PC-9 (cell line): ENCODE data around the gene PROSER2. TPM values are rescaled to one million over a fixed set of nuclear protein-coding genes. Genes with fewer than 3 reads are reported as not detected.

Experiments used
- BruUV-seq: library from RNA; stranded (reverse); fragments of 400-500 nt; replicated peaks from 2 replicates; lab custom pipeline; 2021; lab: Mats Ljungman, UMichigan
- CTCF ChIA-PET: fragments of 300-600 bp; sonication (Branson Sonifier 250); formaldehyde crosslinking; loops from one replicate; lab custom pipeline; 2022; ENCODE audit warnings: antibody characterized with exemption; lab: Charles Lee
- POLR2A ChIA-PET: fragments of 300-600 bp; sonication (Branson Sonifier 250); formaldehyde crosslinking; loops from one replicate; lab custom pipeline; 2022; ENCODE audit warnings: antibody characterized with exemption; ENCODE audit not compliant: unreplicated experiment; lab: Charles Lee
- DNase-seq, 2 experiments: peaks; one replicate each; pipeline versions ENCODE4 v3.0.0 to v3.0.0-alpha.2; 2015 to 2022; ENCODE audit warnings: mixed read lengths in 1 of 2
- H2AFZ ChIP-seq: fragments of 200-600 bp; sonication (generic); 2 replicates; pipeline ENCODE4 v1.8.1; 2017; ENCODE audit warnings: antibody characterized with exemption
- H3F3A ChIP-seq: fragments of 200-600 bp; sonication (generic); 2 replicates; pipeline ENCODE4 v1.8.1; 2017; ENCODE audit warnings: antibody characterized with exemption, mild to moderate bottlenecking, low read depth; ENCODE audit not compliant: insufficient read depth
- H3K27ac ChIP-seq: fragments of 200-600 bp; sonication (generic); 2 replicates; pipeline ENCODE4 v1.6.1; 2016; ENCODE audit warnings: mixed run types
- H3K27me3 ChIP-seq: fragments of 200-600 bp; sonication (generic); 2 replicates; pipeline ENCODE4 v1.6.1; 2016; ENCODE audit warnings: low read depth, mixed run types; ENCODE audit not compliant: insufficient read depth
- H3K36me3 ChIP-seq: fragments of 200-600 bp; sonication (generic); 2 replicates; pipeline ENCODE4 v1.6.1; 2016; ENCODE audit warnings: low read depth, mixed run types
- H3K4me1 ChIP-seq: fragments of 200-600 bp; sonication (generic); replicated peaks from 2 replicates; pipeline ENCODE4 v1.6.1; 2016; ENCODE audit warnings: mixed run types; ENCODE audit not compliant: insufficient read depth
- H3K4me2 ChIP-seq: fragments of 200-600 bp; sonication (generic); 2 replicates; pipeline ENCODE4 v1.6.1; 2017; ENCODE audit warnings: mixed run types
- H3K4me3 ChIP-seq: fragments of 200-600 bp; sonication (generic); 2 replicates; pipeline ENCODE4 v1.6.1; 2016; ENCODE audit warnings: mixed run types
- H3K79me2 ChIP-seq: fragments of 200-600 bp; sonication (generic); 2 replicates; pipeline ENCODE4 v1.6.1; 2017; ENCODE audit warnings: low read depth, mixed run types
- H3K9me2 ChIP-seq: fragments of 200-600 bp; sonication (generic); 2 replicates; pipeline ENCODE4 v1.8.1; 2017; ENCODE audit warnings: mild to moderate bottlenecking; ENCODE audit not compliant: insufficient read depth
- H3K9me3 ChIP-seq: fragments of 200-600 bp; sonication (generic); 2 replicates; pipeline ENCODE4 v1.8.1; 2016; ENCODE audit warnings: low read depth; ENCODE audit not compliant: insufficient read depth
- H4K20me1 ChIP-seq: fragments of 200-600 bp; sonication (generic); 2 replicates; pipeline ENCODE4 v1.8.1; 2017; ENCODE audit not compliant: insufficient read depth
- EZH2 ChIP-seq: fragments of 200-600 bp; sonication (generic); IDR thresholded peaks from 2 replicates; pipeline ENCODE4 v1.8.0; 2017; ENCODE audit warnings: antibody characterized with exemption, low read depth
- intact Hi-C: fragments of 100-400 bp; cut with micrococcal nuclease; formaldehyde crosslinking; loops from one replicate; pipeline ENCODE4 v1.10.0; 2022; ENCODE audit not compliant: unreplicated experiment
- total RNA-seq: library from RNA; stranded (reverse); gene quantifications from 2 replicates; pipeline ENCODE4 v1.2.3, GENCODE V29; 2021
- TF ChIP-seq, protein P1 (sequence below): fragments of 200-600 bp; sonication (generic); conservative IDR thresholded peaks from 2 replicates; pipeline ENCODE4 v1.6.1; 2017; ENCODE audit warnings: mixed run types, antibody characterized with exemption, mild to moderate bottlenecking, moderate library complexity

The PROSER2 gene
- total RNA-seq, 1 experiment from 2014 or later: 66.6 TPM

DNA sequence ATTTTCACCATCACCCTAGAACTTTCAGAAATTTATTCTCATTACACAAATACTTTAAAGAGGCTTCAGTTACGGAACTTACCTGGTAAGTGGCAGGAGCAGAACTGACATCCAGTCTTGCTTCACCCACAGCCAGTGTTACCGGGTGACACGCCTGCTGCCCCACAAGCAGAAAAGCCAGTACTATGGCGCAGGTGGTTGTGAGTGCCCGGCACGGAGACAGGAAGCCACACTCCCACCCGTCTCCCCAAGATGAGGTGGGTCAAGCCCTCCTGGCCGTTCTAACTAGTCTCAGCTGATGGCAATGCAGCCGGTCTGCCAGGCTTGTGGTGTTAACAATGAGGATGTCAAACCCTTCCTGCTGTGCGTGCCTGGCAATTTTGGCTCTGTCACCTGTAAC lies 86.9 kb downstream of the PROSER2 start:
- CTCF ChIA-PET: no interaction called here
- no peak overlapping the region for H3K27ac ChIP-seq
- H3K4me2 ChIP-seq: no peak overlapping the region
- no TSS peak for BruUV-seq
- H2AFZ ChIP-seq: no peak overlapping the region
- POLR2A ChIA-PET: no interaction called here
- H3K4me3 ChIP-seq: no peak overlapping the region
- no peaks in the 10 kb centered on the region for H3K4me1 ChIP-seq
- H3K36me3 ChIP-seq: no peaks in the 10 kb centered on the region
- intact Hi-C loops: no loop called here
- H4K20me1 ChIP-seq: no peaks in the 10 kb centered on the region
- no peak for DNase-seq
- H3K27me3 ChIP-seq: no peaks in the 10 kb centered on the region
- H3K79me2 ChIP-seq: no peaks in the 10 kb centered on the region
- TF ChIP-seq, protein P1, sequence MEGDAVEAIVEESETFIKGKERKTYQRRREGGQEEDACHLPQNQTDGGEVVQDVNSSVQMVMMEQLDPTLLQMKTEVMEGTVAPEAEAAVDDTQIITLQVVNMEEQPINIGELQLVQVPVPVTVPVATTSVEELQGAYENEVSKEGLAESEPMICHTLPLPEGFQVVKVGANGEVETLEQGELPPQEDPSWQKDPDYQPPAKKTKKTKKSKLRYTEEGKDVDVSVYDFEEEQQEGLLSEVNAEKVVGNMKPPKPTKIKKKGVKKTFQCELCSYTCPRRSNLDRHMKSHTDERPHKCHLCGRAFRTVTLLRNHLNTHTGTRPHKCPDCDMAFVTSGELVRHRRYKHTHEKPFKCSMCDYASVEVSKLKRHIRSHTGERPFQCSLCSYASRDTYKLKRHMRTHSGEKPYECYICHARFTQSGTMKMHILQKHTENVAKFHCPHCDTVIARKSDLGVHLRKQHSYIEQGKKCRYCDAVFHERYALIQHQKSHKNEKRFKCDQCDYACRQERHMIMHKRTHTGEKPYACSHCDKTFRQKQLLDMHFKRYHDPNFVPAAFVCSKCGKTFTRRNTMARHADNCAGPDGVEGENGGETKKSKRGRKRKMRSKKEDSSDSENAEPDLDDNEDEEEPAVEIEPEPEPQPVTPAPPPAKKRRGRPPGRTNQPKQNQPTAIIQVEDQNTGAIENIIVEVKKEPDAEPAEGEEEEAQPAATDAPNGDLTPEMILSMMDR: no peak
- no peak for TF ChIP-seq EZH2
- no peaks in the 10 kb centered on the region for H3K9me2 ChIP-seq
- H3K9me3 ChIP-seq: no peaks in the 10 kb centered on the region
- no peaks in the 10 kb centered on the region for H3F3A ChIP-seq

DNA sequence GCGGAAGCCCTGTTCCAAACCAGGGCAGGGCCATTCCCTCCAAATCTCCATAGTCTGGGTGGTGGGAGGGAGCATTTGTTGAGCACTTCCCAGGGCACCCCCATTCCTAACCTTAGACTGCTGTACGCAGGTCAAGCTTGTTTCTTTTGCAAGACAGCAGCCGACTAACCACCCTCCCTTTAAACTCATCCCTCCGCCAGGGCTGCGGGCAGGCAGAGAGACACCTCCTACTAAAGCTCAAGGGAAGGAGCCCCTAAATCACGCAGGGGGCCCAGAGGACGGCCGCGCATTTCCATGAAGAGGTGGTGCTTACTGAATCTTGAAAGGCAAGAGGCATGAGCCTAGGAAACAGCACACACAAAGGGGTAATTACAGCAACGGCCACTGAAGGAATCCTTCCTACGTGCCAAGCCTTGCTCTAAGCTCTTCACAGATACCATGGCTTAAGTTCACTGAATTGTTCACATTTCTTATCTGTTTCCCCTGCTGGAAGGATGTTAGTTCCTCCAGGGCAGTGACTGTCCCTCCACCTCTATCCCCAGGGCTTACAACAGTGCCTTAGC lies 90.0 kb downstream of the PROSER2 start:
- no peak overlapping the region for H2AFZ ChIP-seq
- ChIA-PET CTCF (interaction anchor here (0.6 kb wide), 1 partner anchor 78 kb away, joined by 4 read pairs; no protein-coding TSS in a partner anchor), POLR2A (interaction anchor here (0.5 to 0.7 kb wide), 4 partner anchors 17 to 202 kb away, joined by 3 to 5 read pairs (median 4); no protein-coding TSS in a partner anchor)
- no TSS peak for BruUV-seq
- no peak overlapping the region for H3K27ac ChIP-seq
- TF ChIP-seq, protein P1: no peak
- TF ChIP-seq EZH2: no peak
- peaks cover 8% of the 10 kb centered on the region; the same call in 1 of the 2 replicates for H3F3A ChIP-seq
- H3K36me3 ChIP-seq: no peaks in the 10 kb centered on the region
- no peaks in the 10 kb centered on the region for H4K20me1 ChIP-seq
- no peaks in the 10 kb centered on the region for H3K79me2 ChIP-seq
- no peak for DNase-seq
- H3K4me2 ChIP-seq: no peak overlapping the region
- peaks cover 11% of the 10 kb centered on the region; the same call in 1 of the 2 replicates for H3K4me1 ChIP-seq
- no peaks in the 10 kb centered on the region for H3K27me3 ChIP-seq
- H3K9me3 ChIP-seq: no peaks in the 10 kb centered on the region
- H3K4me3 ChIP-seq: no peak overlapping the region
- no peaks in the 10 kb centered on the region for H3K9me2 ChIP-seq
- intact Hi-C loops: no loop called here

DNA sequence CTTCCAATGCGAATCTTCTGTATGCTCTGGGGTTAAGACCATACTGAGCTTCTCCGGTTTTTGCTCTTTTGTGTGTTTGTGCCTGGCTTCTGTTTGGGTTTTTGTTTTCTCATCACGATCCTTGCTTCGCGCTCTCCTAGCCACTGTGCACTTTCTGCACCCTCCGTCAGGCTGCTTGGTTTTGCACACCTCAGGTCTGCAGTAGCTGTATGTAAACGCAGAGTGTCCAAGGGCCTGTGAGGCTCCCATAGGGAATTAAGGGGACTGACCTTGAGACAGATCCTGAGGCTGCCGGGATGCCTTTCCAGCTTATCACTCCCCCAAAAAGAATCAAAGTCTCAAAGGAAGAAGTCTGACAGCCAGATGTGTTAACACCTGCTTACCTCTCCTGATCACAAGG lies 95.2 kb downstream of the PROSER2 start:
- ChIA-PET POLR2A (interaction anchor here (0.6 kb wide), 1 partner anchor 50 kb away, joined by 3 read pairs; no protein-coding TSS in a partner anchor), CTCF (no interaction called here)
- Histone ChIP-seq H3K4me2 (no peak overlapping the region), H3K79me2 (no peaks in the 10 kb centered on the region), H3F3A (peaks cover 8% of the 10 kb centered on the region; the same call in 1 of the 2 replicates), H3K4me1 (peaks cover 11% of the 10 kb centered on the region; the same call in 1 of the 2 replicates), H3K9me2 (no peaks in the 10 kb centered on the region), H3K9me3 (no peaks in the 10 kb centered on the region), H3K4me3 (no peak overlapping the region), H3K27me3 (no peaks in the 10 kb centered on the region), H3K36me3 (no peaks in the 10 kb centered on the region), H2AFZ (no peak overlapping the region), H4K20me1 (no peaks in the 10 kb centered on the region), H3K27ac (no peak overlapping the region)
- TF ChIP-seq, protein P1: no peak
- no peak for TF ChIP-seq EZH2
- no peak for DNase-seq
- intact Hi-C loops: no loop called here
- no TSS peak for BruUV-seq
